AG08396 (cell line): ENCODE measurements around the gene SPINT2.

Experiments used
- DNase-seq: peaks from one replicate; pipeline ENCODE4 v3.0.0; 2012; ENCODE audit warnings: low spot score, mixed read lengths

Gene SPINT2

DNA sequence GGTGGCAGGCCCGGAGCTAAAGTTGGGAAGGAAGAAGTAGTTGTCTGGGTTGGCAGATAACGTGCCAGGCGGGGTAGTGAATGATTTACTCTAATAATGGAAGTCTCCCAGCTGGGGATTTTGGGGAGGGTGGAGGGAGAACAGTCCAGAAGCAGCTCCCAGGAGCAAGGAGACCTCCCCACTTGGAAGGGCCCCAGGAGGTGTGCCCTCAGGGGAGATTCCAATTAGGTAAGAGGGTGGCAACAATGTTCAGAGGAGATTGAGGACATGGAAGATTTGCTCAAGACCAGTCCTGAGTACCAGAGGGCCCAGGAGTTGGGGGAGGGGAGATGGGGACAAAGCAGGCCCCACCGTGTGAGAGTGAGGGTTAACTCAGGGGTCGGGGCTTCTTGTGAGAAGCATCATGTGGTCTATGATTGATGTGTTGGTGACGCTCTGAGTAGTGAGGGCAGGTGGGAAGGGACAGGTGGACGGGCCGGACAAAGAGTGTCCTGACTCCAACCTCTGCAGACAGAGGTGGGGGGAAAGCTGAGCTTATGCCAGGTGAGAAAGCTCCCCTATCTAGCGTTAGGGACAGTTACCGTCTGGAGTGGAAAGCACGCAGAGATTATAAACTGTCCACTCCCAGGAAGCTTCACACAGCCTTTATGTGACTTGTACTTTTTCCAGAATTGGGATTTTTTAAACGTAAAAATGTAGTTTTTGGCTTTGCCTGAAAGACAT is 3.5 kb downstream of the SPINT2 start:
- no peak for DNase-seq

DNA sequence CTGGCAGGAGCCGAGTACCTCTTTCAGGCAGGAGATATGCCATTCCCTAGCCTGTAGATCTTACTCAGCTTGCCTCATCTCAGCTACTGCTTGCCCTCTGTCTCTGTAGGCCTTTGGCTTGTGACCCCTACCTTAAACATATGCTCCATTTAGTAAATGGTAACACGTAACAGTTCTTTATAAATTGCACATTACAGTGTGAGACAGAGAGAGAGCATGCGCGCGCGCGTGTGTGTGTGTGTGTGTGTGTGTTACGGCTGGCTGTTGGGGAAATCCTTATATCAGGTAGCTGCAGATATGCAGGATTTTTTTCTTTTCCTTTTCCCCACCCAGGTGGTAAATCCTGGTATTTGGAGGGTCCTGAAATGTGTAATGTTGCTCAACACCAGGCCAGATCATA is 4.2 kb downstream of the SPINT2 start:
- DNase-seq = no peak

DNA sequence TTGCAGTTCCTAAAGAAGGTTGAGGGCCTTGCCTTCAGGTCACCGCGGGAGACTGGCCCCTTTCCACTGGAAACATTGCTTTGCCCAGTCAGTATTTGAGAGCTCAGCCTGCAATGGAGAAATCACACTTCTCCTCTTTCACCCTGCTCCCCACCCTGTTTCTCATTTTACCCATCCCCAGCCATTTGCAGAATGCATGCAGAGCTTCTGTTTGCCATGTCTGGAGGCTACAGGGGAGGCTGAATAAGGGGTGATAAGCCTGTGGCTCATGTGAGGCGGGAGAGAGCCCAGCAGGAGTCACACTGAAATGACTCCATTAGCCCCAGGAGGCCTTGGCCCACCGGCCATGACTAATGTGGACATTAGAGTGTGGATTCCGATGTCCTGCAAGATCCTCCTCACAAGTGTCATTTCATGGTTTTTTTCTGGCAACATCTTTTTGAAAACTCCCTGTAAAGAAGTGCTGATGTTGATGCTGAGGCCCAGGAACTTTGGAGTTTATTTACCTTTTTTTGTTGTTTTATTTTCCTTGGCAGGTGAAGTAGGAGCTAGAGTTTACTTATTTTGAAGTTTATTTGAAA is 6.3 kb downstream of the SPINT2 start:
- no peak for DNase-seq

DNA sequence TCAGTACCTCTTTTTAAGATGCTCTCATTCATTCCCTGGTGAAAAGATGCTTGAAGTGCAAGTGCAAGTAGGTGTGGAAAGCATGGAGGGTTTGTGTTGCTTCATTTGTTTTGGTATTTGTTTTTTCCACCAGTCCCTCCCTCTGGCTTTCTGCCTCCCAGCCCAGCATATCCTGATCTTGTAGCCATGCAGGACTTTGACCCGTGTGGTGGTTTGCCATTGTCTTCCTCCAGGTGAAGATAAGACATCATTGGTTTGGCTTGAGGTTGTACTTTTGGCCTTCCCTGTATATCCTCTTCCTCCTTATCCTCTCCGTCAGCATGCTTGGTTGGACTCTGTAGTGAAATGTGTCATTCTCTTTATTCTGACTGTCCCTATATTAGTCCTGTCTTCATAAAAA is 9.1 kb downstream of the SPINT2 start:
- DNase-seq = no peak

DNA sequence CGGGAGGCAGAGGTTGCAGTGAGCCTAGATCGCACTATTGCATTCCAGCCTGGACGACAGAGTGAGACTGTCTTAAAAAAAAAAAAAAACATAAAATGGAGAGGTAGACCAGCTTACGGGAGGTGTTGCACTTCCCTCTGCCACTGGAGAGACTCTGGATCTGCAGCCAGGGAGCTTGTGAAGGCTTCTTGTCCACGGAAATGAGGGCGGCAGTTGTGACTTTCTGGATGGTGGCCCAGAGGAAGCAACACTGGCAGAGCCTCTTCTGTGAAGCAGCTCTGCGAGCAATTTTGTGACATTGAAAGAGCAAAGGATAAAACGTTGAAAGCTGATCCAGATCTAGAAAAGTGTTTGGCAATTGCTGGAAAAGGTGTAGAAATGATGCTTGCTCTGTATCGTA is 10.4 kb downstream of the SPINT2 start:
- no peak for DNase-seq

DNA sequence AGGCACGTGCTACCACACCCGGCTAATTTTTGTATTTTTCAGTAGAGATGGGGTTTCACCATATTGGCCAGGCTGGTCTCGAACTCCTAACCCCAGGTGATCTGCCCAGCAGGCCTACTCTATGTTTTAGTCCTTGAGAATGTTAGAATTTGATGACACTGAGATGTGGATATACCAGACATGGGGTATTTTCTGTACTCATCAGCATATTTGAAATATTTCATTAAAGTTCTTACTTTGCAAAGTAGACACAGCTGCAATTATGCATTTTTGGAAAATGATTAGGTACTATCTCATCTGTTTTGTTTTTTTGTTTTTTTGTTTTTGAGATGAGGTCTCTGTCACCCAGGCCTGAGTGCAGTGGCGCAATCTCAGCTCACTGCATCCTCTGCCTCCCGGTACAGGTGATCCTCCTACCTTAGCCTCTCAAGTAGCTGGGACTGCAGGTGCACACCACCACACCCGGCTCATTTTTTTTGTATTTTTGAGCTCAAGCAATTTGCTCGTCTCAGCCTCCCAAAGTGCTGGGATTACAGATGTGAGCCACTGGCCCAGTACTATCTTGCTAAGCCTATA is 12.7 kb downstream of the SPINT2 start:
- DNase-seq = no peak

DNA sequence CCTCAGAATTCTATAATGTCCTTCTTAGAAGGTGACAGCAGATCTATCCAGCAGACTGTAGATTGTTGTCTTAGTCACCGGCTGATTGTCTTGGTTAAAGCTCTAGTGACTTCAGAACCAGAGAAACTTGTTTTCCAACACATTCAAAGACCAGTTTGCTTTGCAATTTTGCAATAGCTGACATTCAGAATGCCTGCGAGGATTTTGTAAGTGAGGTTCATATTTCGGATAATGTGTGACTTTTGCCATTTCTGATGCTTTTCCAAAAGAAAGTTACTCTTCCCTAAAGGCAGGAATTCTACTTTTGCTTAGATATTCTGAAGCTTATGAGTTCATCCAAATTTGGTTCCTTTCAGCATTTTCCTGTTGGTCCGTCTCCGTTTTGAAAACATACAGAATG is 13.2 kb downstream of the SPINT2 start:
- no peak for DNase-seq

DNA sequence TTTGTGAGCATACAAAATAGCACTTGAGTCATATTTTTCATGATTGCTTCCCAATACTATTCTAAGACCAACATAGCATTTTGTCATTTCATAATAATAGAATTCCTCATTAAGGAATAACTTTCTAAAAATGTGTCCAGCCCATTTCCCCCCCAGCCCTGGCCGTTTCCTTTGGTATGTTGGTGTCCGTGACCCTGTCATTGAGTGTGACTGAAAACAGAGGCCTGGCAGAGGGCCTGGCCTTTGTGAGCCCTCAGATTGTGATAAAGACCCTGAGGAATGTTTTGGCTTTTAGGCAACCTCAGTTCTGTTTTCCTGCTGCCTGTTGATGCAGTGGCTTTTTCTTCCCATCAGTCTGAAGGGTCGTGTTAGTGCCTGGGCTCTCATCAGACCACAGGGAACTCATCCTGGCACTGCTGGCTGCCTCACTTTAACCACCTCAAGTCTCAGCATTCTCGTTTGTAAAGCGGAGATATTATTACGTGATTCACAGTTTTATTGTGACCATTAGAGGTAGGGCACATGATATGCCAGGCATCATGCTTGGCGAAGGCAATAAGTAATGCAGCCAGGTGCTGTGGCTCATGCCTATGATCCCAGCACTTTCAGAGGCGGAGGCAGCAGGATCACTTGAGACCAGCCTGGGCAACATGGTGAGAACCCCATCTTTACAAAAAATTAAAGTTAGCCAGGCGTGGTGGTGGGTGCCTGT is 13.8 kb downstream of the SPINT2 start:
- peak; percentile 60 for DNase-seq

DNA sequence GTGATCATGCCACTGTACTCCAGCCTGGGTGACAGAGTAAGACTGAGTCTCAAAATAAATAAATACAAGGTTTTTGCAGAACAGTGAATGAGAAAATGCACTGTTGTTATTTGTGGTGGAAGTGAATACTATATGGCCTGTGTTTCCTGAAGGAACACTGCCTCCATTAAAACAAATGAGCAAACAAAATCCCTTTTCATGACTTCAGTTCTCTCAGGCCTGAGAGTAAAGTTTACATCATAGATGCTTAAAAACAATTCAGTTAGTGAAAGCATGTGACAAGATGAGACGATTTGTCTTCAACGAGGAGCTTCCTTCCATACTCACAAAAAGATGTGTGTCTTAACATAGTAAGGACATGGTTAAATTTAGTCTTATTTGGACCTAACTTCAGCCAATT is 14.4 kb downstream of the SPINT2 start:
- DNase-seq = no peak

DNA sequence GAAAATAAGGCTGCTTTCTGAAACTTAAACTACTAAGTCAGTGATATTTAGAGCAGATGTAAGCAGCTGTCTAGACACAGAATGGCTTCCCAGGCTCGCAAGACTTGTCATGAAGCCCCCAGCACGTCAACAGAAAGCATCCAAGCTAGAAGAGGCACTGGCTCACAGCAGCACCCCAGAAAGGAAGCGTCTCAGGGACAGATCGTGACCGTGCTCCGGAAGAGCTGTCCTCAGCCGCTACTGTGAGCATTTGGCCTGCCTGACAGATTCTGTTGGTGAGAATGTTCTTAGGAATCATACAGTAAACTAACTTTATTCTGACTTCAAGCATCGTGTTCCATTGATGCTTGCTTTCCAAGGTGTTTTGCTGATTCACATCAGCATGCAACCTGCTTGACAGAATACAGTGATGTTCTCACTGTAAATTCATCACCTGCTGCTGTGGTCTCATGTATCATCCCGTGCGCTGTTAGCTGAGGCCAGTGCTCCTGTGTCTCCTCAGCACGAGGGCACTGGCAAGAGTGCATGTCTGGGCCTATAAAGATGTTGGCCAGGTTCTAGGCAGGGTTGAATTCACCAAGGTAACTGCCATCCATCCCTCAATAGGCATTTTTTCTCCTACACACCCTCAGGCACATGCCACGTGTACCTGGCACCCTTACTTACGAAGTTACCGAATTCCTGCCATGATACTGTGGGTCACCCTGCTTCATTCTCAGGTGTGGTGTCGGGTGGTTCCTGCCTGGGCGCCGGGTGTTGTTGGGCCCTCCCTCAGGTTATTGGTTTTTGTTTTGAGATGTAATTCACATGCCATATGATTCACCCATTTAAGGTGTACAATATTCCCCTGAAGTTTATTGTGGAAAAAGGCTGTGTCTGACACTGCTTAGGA is 15.9 kb downstream of the SPINT2 start:
- no peak for DNase-seq

DNA sequence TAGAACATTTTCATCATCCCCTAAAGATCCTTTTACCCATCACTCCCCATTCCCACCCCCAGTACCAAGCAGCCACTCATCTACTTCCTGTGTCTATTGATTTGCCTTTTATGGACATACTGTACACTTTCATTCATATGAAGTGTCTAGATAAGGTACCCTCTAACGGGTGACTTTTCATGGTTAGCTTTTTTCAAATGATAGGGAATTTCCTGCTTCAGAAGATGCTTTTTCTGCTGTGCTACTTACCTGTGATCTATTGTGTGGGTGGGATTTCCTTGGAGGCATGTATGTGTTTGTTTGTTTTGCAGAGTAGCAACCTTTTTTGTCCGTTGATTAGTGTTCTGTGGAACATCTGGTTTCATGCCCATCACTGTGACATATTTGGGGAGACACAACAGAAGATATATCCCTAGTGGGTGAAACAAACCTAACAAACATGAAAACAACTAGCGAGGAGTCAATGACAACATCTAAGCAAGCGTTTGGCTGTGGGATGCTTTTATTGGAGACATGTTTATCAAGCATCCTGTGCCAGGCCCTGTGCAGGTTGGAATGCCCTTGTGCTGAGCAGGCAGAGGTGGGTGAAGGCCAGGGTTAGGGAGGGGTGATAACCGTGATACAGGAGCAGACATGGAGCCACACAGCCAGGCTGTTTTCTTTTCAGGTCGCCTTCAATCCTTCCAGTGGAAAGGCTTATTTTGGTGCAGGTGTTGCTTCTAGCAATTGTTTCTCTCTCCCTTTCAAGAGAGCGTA is 17.6 kb downstream of the SPINT2 start:
- no peak for DNase-seq

DNA sequence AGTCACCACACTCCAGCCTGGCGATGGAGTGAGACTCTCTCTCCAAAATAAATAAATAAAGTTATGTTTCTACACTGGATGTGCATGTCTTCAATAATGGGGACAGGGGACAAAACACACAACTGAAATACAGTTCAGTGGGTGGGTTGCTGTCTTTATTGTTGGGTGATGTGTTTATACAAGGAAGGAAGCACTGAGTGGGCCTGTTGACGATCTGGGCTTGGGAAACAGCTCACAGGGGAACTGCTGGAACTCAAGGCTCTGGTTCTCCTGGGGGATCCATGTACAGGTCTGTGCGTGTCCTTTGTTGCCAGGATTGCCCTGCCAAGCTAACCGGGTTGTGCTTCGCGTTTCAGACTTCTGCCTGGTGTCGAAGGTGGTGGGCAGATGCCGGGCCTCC is 18.9 kb downstream of the SPINT2 start:
- no peak for DNase-seq

DNA sequence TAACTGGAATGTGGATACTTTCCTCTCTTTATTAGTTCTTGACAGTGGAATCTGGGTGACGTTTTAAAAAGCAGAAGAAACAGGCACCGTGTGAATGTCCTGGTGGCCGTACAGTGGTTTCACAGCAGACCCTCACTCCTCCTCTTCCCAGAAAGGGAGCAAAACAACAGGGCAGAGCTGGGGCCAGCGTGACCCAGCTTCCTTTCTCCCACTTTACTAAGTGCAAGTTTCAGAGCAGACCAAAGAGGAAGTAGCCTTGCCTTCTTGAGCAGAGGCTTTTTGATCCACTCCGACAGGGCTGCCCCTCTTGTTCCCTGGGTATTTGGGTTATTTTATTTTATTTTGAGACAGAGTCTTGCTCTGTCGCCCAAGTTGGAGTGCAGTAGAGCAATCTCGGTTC is 20.0 kb downstream of the SPINT2 start:
- no peak for DNase-seq

DNA sequence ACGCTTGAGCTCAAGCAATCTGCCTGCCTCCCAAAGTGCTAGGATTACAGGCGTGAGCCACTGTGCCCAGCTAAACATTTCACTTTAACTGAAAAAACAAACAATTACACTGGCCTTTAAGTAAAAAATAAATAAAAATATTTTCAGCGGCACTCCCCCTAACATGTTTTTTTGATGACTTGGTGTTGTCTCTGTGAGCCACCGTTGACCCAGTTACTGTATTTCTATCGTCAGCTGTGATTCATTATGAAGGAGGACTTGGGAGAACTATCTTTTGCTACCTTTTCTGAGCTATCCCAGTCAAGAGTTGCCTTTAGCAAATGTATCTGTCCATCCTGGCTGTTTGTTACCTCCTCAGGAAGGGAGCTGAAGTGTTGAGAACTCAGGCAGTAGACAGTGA is 21.2 kb downstream of the SPINT2 start:
- no peak for DNase-seq

DNA sequence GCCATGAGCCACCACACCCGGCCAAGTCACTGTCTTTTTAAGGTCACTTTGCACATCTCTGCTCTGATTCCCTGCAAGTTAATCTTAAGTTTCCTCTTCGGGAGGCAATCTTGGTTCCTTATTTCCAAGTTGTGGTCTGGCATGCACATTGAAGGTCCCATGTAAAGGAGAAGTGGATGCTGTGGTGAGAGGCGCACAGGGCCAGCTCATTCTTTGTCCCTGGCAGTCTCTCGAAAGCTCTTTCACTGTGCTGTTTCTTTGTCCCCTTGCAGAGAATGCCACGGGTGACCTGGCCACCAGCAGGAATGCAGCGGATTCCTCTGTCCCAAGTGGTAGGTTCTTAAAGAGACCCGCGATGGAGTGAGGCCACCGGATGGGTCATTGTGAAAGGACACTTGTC is 23.2 kb downstream of the SPINT2 start:
- DNase-seq = no peak

DNA sequence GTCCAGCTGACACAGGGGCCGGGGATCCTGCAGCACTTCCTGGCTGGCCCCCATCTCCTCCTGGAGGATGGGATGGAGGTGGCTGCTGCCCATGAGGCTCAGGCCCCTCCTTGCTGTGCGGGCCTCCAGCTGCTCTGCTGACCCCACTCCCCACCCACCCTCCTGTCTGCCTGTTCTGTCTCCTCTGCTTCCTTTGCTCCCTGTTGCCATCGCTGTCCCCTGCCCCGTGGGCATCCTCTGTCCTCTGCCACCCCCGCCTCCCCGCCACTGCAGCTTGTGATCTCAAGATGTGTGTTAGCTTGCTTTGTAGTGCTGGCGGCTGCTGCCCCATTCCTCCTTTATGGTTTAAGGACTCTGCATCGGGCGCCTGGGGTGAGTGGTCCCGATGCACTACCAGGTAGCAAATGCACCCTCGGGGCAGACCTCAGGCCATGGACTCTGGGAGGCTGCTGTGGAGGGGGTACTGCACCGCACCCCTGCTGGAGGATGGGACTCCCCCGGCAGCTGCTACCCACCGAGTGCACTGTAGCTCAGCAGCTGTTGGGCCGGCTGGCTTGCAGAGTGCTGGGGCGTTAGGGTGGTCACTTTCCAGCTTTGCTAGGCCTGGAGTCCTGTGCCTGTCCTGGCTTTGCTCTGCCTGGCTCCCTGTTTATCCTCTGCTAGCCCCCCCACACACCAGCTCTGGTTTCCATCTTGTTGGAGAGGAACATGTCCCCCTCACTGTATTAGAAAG is 23.9 kb downstream of the SPINT2 start:
- no peak for DNase-seq

DNA sequence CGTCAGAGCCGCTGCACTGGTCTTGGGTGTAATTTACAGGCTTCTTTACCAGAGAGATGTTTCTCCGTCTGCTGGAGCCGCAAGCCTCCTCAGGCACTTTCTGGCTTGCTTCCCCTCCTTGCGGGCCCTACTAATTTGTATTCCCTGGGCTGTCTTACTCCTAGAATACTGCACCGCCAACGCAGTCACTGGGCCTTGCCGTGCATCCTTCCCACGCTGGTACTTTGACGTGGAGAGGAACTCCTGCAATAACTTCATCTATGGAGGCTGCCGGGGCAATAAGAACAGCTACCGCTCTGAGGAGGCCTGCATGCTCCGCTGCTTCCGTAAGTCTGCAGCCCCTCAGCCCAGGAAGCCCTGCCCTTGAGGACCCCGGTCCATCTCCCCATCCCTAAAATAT is 25.6 kb downstream of the SPINT2 start:
- DNase-seq = no peak

DNA sequence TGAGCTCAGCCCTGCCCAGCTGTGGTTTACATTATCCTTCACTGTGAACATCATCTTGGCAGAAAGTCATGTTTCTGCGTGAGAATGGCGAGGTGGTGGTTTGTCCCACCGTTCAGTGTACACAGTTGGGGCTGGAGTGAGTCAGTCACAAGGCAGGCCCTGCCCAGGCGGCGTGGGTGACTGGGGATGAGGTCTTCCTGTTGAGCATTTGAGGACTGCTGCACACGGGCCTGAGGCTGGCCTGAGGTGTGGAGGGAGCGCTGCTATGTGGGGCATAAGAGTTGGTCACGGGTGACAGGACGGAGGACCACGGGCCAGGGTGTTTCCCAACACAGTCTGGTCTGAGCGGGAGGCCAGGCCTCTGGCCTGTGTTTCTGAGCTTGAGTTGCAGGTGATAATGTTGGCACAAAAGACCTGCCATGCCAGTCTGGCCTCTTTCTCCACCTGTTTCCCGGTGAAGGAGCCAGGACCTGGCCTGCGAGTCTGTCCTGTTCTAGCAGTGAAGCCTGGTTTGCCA is 26.3 kb downstream of the SPINT2 start:
- peak; percentile 89 for DNase-seq

DNA sequence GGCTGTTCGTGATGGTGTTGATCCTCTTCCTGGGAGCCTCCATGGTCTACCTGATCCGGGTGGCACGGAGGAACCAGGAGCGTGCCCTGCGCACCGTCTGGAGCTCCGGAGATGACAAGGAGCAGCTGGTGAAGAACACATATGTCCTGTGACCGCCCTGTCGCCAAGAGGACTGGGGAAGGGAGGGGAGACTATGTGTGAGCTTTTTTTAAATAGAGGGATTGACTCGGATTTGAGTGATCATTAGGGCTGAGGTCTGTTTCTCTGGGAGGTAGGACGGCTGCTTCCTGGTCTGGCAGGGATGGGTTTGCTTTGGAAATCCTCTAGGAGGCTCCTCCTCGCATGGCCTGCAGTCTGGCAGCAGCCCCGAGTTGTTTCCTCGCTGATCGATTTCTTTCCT is 27.5 kb downstream of the SPINT2 start:
- DNase-seq = no peak

DNA sequence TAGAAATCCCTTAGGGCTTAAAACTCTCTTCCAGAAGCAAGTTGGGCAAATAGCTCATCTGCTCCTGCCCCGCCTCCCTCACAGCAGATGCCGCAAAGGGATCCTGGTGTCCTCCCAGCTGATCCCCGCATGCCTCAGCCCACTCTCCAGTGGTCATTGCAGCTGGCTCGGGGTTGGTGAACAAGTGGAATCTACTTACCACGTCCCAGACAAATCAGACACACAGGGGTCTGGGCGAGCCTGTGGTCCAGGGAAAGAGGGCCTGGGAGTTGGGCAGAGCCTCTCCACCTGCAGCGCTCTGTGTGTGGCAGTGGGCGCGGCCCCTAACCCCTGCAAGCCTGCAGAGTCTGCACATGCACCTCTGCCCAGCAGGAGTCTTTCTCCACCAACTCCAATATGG is 28.9 kb downstream of the SPINT2 start:
- no peak for DNase-seq

DNA sequence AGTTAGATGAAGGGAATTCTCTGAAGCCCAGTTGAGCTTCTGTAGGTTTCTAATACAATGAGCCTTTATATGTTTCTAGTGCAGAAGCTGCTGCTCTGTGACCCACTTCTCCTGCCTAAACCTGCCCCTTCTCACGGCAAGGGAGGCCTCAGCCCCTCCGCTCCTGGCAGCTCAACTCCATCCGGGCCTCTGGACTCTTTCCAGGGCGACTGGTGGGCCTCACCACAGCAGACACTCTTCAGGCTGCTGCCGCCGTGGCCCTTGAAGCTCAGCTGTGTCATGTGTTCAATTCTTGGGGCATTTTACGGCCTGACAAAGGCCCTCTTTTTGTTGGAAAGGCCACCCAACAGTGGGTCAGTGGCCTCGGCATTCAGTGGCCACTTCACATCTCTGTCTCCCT is 29.7 kb downstream of the SPINT2 start:
- DNase-seq = no peak
